Mesenchymal stem cell (in vitro differentiated cells and primary cell): Measurements from ENCODE around the gene SP3.

ENCODE experiments used
- DNase-seq: peaks from one replicate; pipeline ENCODE4 v3.0.0-alpha.2; 2013
- H2AFZ ChIP-seq: one replicate; pipeline ENCODE4 v1.6.1; 2013; ENCODE audit warnings: low read depth, mild to moderate bottlenecking, control low read depth, inconsistent platforms, low read length, moderate library complexity
- H2AK5ac ChIP-seq: 2 replicates; pipeline ENCODE4 v1.6.1; 2013; ENCODE audit warnings: low read length, moderate library complexity, mild to moderate bottlenecking, inconsistent platforms; ENCODE audit not compliant: severe bottlenecking
- H2BK120ac ChIP-seq: one replicate; pipeline ENCODE4 v1.6.1; 2013; ENCODE audit warnings: low read depth, mild to moderate bottlenecking, inconsistent platforms, low read length, moderate library complexity
- H2BK12ac ChIP-seq, 2 experiments: one replicate each; pipeline ENCODE4 v1.6.1; 2013; ENCODE audit warnings: inconsistent platforms in 2 of 2, low read length in 2 of 2, mild to moderate bottlenecking in 2 of 2, moderate library complexity in 2 of 2, control low read depth in 1 of 2
- H2BK15ac ChIP-seq: one replicate; pipeline ENCODE4 v1.6.1; 2013; ENCODE audit warnings: mild to moderate bottlenecking, low read depth, inconsistent platforms; ENCODE audit not compliant: poor library complexity, severe bottlenecking
- H2BK5ac ChIP-seq: 2 replicates; pipeline ENCODE4 v1.6.1; 2013; ENCODE audit warnings: low read depth, mild to moderate bottlenecking, low read length, control low read depth, inconsistent platforms; ENCODE audit not compliant: poor library complexity, severe bottlenecking
- H3K14ac ChIP-seq, 2 experiments: one replicate each; pipeline ENCODE4 v1.6.1; 2013; ENCODE audit warnings: inconsistent platforms in 2 of 2, low read length in 2 of 2, control low read depth in 1 of 2, mild to moderate bottlenecking in 1 of 2, moderate library complexity in 1 of 2
- H3K18ac ChIP-seq, 2 experiments: one replicate each; pipeline ENCODE4 v1.6.1; 2013; ENCODE audit warnings: inconsistent platforms in 2 of 2, low read length in 2 of 2, control low read depth in 1 of 2, low read depth in 1 of 2, mild to moderate bottlenecking in 1 of 2
- H3K23ac ChIP-seq, 2 experiments: one replicate each; pipeline ENCODE4 v1.6.1; 2013; ENCODE audit warnings: inconsistent platforms in 2 of 2, low read length in 2 of 2, mild to moderate bottlenecking in 2 of 2, moderate library complexity in 2 of 2, control low read depth in 1 of 2
- H3K27ac ChIP-seq: 2 replicates; pipeline ENCODE4 v1.5.1; 2013; ENCODE audit warnings: mild to moderate bottlenecking, moderate library complexity, low read length, control low read depth, inconsistent platforms; ENCODE audit not compliant: poor library complexity, severe bottlenecking
- H3K27me3 ChIP-seq, 2 experiments: 2 replicates each; pipeline versions ENCODE4 v1.6.1 to v1.7.0; 2013; ENCODE audit warnings: low read length in 2 of 2, mild to moderate bottlenecking in 2 of 2, moderate library complexity in 2 of 2, control low read depth in 1 of 2, inconsistent platforms in 1 of 2; ENCODE audit not compliant: control insufficient read depth in 1 of 2, insufficient read depth in 1 of 2
- H3K36me3 ChIP-seq, 2 experiments: 2 replicates each; pipeline versions ENCODE4 v1.6.1 to v1.7.0; 2013; ENCODE audit warnings: low read length in 2 of 2, control low read depth in 1 of 2, inconsistent platforms in 1 of 2, low read depth in 1 of 2, mild to moderate bottlenecking in 1 of 2; ENCODE audit not compliant: insufficient read depth in 2 of 2, control insufficient read depth in 1 of 2
- H3K4ac ChIP-seq, 2 experiments: one replicate each; pipeline ENCODE4 v1.6.1; 2013; ENCODE audit warnings: inconsistent platforms in 2 of 2, low read length in 2 of 2, mild to moderate bottlenecking in 2 of 2, moderate library complexity in 2 of 2, control low read depth in 1 of 2, low read depth in 1 of 2
- H3K4me1 ChIP-seq: 2 replicates; pipeline ENCODE4 v1.6.1; 2013; ENCODE audit warnings: low read depth, low read length, control low read depth; ENCODE audit not compliant: control insufficient read depth, insufficient read depth
- H3K4me2 ChIP-seq: 2 replicates; pipeline ENCODE4 v1.6.1; 2013; ENCODE audit warnings: low read length, mild to moderate bottlenecking, inconsistent platforms; ENCODE audit not compliant: poor library complexity, severe bottlenecking
- H3K4me3 ChIP-seq, 2 experiments: 2 replicates each; pipeline versions ENCODE4 v1.5.1 to v1.7.0; 2013; ENCODE audit warnings: low read length in 2 of 2, mild to moderate bottlenecking in 2 of 2, control low read depth in 1 of 2, low read depth in 1 of 2; ENCODE audit not compliant: insufficient read depth in 1 of 2
- H3K79me1 ChIP-seq: replicated peaks from 2 replicates; pipeline ENCODE4 v1.6.1; 2013; ENCODE audit warnings: mild to moderate bottlenecking, control low read depth, low read length, inconsistent platforms; ENCODE audit not compliant: poor library complexity, severe bottlenecking
- H3K9ac ChIP-seq: 2 replicates; pipeline ENCODE4 v1.7.0; 2013; ENCODE audit warnings: mild to moderate bottlenecking, low read length, moderate library complexity
- H3K9me3 ChIP-seq: 2 replicates; pipeline ENCODE4 v1.7.0; 2013; ENCODE audit warnings: mild to moderate bottlenecking, low read length; ENCODE audit not compliant: control insufficient read depth
- H4K8ac ChIP-seq: one replicate; pipeline ENCODE4 v1.6.1; 2013; ENCODE audit warnings: inconsistent platforms, mild to moderate bottlenecking, low read length, moderate library complexity
- H4K91ac ChIP-seq: one replicate; pipeline ENCODE4 v1.6.1; 2013; ENCODE audit warnings: mild to moderate bottlenecking, low read length, inconsistent platforms
- WGBS: methylation state at CpG from one replicate; pipeline ENCODE4 v1.1.7; 2013; ENCODE audit warnings: mixed read lengths; 5-methylcytosine and 5-hydroxymethylcytosine counted together

SP3 gene

GRCh38 chr2:173947131-173947530 lies 18.0 kb downstream of the SP3 start:
- Histone ChIP-seq H3K9ac (no peak overlapping the region), H4K91ac (no peak overlapping the region), H3K4me2 (no peak overlapping the region), H3K36me3 (peaks cover 6 to 37% of the 10 kb centered on the region in 2 experiments), H3K14ac (no peak overlapping the region), H4K8ac (no peak overlapping the region), H2BK5ac (no peak overlapping the region), H3K18ac (no peak overlapping the region), H3K4me3 (no peak overlapping the region), H3K4ac (no peak overlapping the region), H2BK15ac (no peak overlapping the region), H2BK120ac (no peak overlapping the region), H3K27me3 (no peaks in the 10 kb centered on the region), H2AFZ (no peak overlapping the region), H3K9me3 (no peaks in the 10 kb centered on the region), H3K27ac (no peak overlapping the region), H3K79me1 (no peaks in the 10 kb centered on the region), H2BK12ac (no peak overlapping the region), H3K4me1 (no peaks in the 10 kb centered on the region), H3K23ac (no peak overlapping the region), H2AK5ac (no peak overlapping the region)
- WGBS: 92% methylated on average over 2 of the region's 3 CpGs
- no peak for DNase-seq

DNA sequence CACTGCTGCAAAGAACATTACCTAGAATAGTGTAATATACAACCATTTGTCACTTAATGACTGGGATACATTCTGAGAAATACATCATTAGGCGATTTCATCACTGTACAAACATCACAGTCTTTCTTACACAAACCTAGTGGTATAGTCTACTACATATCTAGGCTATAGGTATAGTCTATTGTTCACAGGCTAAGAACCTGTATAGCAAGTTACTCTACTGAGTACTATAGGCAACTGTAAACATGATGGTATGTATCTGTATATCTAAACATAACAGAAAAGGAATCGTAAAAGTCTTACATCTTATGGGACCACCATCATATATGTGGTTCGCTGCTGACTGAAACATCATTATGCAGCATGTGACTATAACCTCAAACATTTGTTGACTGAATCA lies 21.4 kb downstream of the SP3 start:
- Histone ChIP-seq H3K79me1 (no peaks in the 10 kb centered on the region), H2BK15ac (no peak overlapping the region), H3K23ac (no peak overlapping the region), H3K36me3 (peaks cover 6 to 23% of the 10 kb centered on the region in 2 experiments), H3K27ac (no peak overlapping the region), H3K14ac (no peak overlapping the region), H2AK5ac (no peak overlapping the region), H3K4me2 (no peak overlapping the region), H3K18ac (no peak overlapping the region), H2BK5ac (no peak overlapping the region), H4K91ac (no peak overlapping the region), H4K8ac (no peak overlapping the region), H3K9me3 (no peaks in the 10 kb centered on the region), H3K4ac (no peak overlapping the region), H3K4me3 (no peak overlapping the region), H3K4me1 (peaks cover 8% of the 10 kb centered on the region), H2BK120ac (no peak overlapping the region), H2AFZ (no peak overlapping the region), H2BK12ac (no peak overlapping the region), H3K9ac (no peak overlapping the region), H3K27me3 (no peaks in the 10 kb centered on the region)
- WGBS: 100% methylated on average over 3 of the region's 3 CpGs
- DNase-seq: no peak

DNA sequence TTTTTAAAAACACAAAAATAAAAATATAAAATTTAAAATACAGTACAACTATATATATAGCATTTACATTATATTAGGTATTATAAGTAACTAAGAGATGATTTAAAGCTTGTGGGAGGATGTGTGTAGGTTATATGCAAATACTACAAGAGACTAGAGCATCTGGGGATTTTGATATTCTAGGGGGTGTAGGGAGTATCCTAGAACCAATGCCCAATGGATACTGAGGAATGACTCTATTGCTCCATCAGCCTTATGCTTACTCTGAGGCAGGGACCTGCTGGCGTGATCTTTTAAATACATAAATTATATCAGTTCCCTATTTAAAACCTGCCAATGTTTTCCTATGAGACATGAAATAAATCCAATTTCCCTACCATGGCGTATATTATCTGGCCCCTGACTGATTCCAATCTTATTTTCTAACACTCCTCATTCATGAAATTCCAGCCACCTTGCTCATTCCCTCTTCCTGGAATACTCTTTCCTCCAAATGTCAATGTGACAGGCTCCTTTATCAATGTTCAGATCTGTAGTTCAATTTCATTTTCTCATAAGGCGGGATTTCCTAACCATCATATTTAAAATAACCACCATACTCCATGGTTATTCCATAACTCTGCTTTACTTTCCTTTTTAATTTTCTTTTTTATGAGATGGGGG lies 22.2 kb downstream of the SP3 start:
- H3K27me3 ChIP-seq: no peaks in the 10 kb centered on the region
- H3K27ac ChIP-seq: no peak overlapping the region
- no peak overlapping the region for H3K9ac ChIP-seq
- H4K91ac ChIP-seq: no peak overlapping the region
- no peak overlapping the region for H4K8ac ChIP-seq
- no peak overlapping the region for H2BK120ac ChIP-seq
- no peak overlapping the region for H3K23ac ChIP-seq
- no peak overlapping the region for H2AK5ac ChIP-seq
- peaks cover 6 to 27% of the 10 kb centered on the region in 2 experiments for H3K36me3 ChIP-seq
- H3K4me3 ChIP-seq: no peak overlapping the region
- WGBS: 75% methylated on average over 3 of the region's 3 CpGs
- no peak overlapping the region for H2AFZ ChIP-seq
- H3K9me3 ChIP-seq: no peaks in the 10 kb centered on the region
- DNase-seq: no peak
- H2BK15ac ChIP-seq: no peak overlapping the region
- peaks cover 8% of the 10 kb centered on the region for H3K4me1 ChIP-seq
- no peak overlapping the region for H3K4me2 ChIP-seq
- no peak overlapping the region for H2BK12ac ChIP-seq
- no peak overlapping the region for H3K14ac ChIP-seq
- no peak overlapping the region for H3K4ac ChIP-seq
- H3K79me1 ChIP-seq: no peaks in the 10 kb centered on the region
- H3K18ac ChIP-seq: no peak overlapping the region
- H2BK5ac ChIP-seq: no peak overlapping the region

GRCh38 chr2:173941567-173941966 lies 23.6 kb downstream of the SP3 start:
- no peak overlapping the region for H3K14ac ChIP-seq
- H2BK12ac ChIP-seq: no peak overlapping the region
- H2AFZ ChIP-seq: no peak overlapping the region
- no peak overlapping the region for H3K27ac ChIP-seq
- H2AK5ac ChIP-seq: no peak overlapping the region
- H3K4me1 ChIP-seq: peaks cover 8% of the 10 kb centered on the region
- H3K4me3 ChIP-seq: no peak overlapping the region
- no peak overlapping the region for H3K23ac ChIP-seq
- no peaks in the 10 kb centered on the region for H3K79me1 ChIP-seq
- H3K4ac ChIP-seq: no peak overlapping the region
- H4K91ac ChIP-seq: no peak overlapping the region
- H2BK120ac ChIP-seq: no peak overlapping the region
- H3K9me3 ChIP-seq: no peaks in the 10 kb centered on the region
- peaks cover 6 to 30% of the 10 kb centered on the region in 2 experiments for H3K36me3 ChIP-seq
- no peak overlapping the region for H4K8ac ChIP-seq
- DNase-seq: no peak
- no peak overlapping the region for H2BK15ac ChIP-seq
- no peak overlapping the region for H3K9ac ChIP-seq
- no peak overlapping the region for H3K4me2 ChIP-seq
- no peaks in the 10 kb centered on the region for H3K27me3 ChIP-seq
- H2BK5ac ChIP-seq: no peak overlapping the region
- no peak overlapping the region for H3K18ac ChIP-seq
- no CpG with 5 or more reads among the region's 1 CpG for WGBS
